ENCODE results near the gene BMPR1B.
A peak's percentile ranks its signal among the peaks of the same experiment; 100 is the strongest.

BMPR1B gene

GRCh38 chr4:95188701-95189370, 431.1 kb downstream of the BMPR1B start:
- DNase-seq (ENCODE audit: low spot score): no peak

GRCh38 chr4:95190751-95191436, 433.1 kb downstream of the BMPR1B start:
- no peak for DNase-seq (ENCODE audit: low spot score)

- no peak for DNase-seq (ENCODE audit: low spot score)
Measured at GRCh38 chr4:95191537-95191936, 433.8 kb downstream of the BMPR1B start.

- peak; percentile 16 for DNase-seq (ENCODE audit: low spot score)
Measured at GRCh38 chr4:95193391-95194224, 435.9 kb downstream of the BMPR1B start.

GRCh38 chr4:95197353-95197752, 439.6 kb downstream of the BMPR1B start:
- no peak for DNase-seq (ENCODE audit: low spot score)

GRCh38 chr4:95198961-95199360, 441.2 kb downstream of the BMPR1B start:
- no peak for DNase-seq (ENCODE audit: low spot score)

- no peak for DNase-seq (ENCODE audit: low spot score)
Measured at GRCh38 chr4:95204267-95204844, 446.6 kb downstream of the BMPR1B start.

- DNase-seq (ENCODE audit: low spot score): no peak
Measured at GRCh38 chr4:95204873-95205272, 447.1 kb downstream of the BMPR1B start.
